Psoas muscle (tissue), 8 donors: ENCODE data around the gene REPIN1. TPM values are rescaled to one million over a fixed set of nuclear protein-coding genes. Genes with fewer than 3 reads are reported as not detected.

Experiments used
- ATAC-seq, 4 donors: fragments of 200-7000 bp; cut with Tn5 transposase; one replicate each; pipeline ENCODE4 v1.9.1; 2020; ENCODE audit warnings: moderate library complexity in 3 of 4, mild to moderate bottlenecking in 2 of 4
- DNase-seq, 2 donors: peaks; one replicate each; pipeline ENCODE4 v3.0.0-alpha.2; 2020
- H3K27ac ChIP-seq: fragments of 200-600 bp; one replicate; pipeline ENCODE4 v1.8.0; 2022
- H3K27me3 ChIP-seq, 3 donors: fragments of 200-600 bp in 1 of 3; one replicate each; pipeline versions ENCODE4 v1.6.1 to v1.8.0; 2013 to 2022; ENCODE audit warnings: low read length in 2 of 3, mild to moderate bottlenecking in 2 of 3, moderate library complexity in 1 of 3; ENCODE audit not compliant: insufficient read depth in 3 of 3
- H3K36me3 ChIP-seq, 2 donors: fragments of 200-600 bp in 1 of 2; one replicate each; pipeline versions ENCODE4 v1.6.1 to v1.8.0; 2013 to 2022; ENCODE audit warnings: low read depth in 1 of 2, mild to moderate bottlenecking in 1 of 2, moderate library complexity in 1 of 2; ENCODE audit not compliant: insufficient read depth in 1 of 2
- H3K4me1 ChIP-seq: fragments of 200-600 bp; one replicate; pipeline ENCODE4 v1.8.0; 2022
- H3K4me3 ChIP-seq: fragments of 200-600 bp; one replicate; pipeline ENCODE4 v1.8.0; 2022; ENCODE audit warnings: mild to moderate bottlenecking
- H3K9me3 ChIP-seq: fragments of 200-600 bp; one replicate; pipeline ENCODE4 v1.8.0; 2022
- CTCF ChIP-seq: fragments of 200-600 bp; IDR thresholded peaks from one replicate; pipeline ENCODE4 v1.8.0; 2022; ENCODE audit warnings: antibody characterized with exemption
- WGBS, 3 donors: extraction: QIAGEN DNeasy Blood & Tissue Kit; methylation state at CpG; one replicate each; pipeline versions ENCODE4 v1.1.6 to v1.1.7; 2013; 5-methylcytosine and 5-hydroxymethylcytosine counted together
- intact Hi-C, 2 donors: fragments of 100-400 bp; cut with DNase I; formaldehyde crosslinking; loops; one replicate each; pipeline versions ENCODE4 v1.11.0 to v1.14.2; 2022
- polyA plus RNA-seq, 3 donors: library from polyadenylated mRNA; stranded (reverse); fragments of 200-250 nt; gene quantifications; one replicate each; pipeline ENCODE4 v1.2.3, GENCODE V29; 2013
- total RNA-seq, 4 donors: library from RNA; stranded (reverse); fragmentation: NEBNext Ultra II Directional in 2 of 4; extraction: Animal tissue kit (Norgen Biotek cat#: 25700) in 2 of 4; gene quantifications; one replicate each; pipeline versions ENCODE4 v1.2.1 to v1.2.4, GENCODE V29; 2021 to 2023
- donor health status: healthy with polysubstance abuse.
- donor health status: DM: no; HTN: no; CAD: no; lungs with moderate emphysema.
- donor health status: Bipolar disorder and iron deficiency.
- donor health status: healthy.
- donor health status: DM: yes; HTN: yes; CAD: no.
- donor health status: DM: no; HTN: no; CAD: no.
- donor health status: DM: no; HTN: no; CAD: no.
- donor health status: DM: yes; HTN: yes; CAD: no.

REPIN1 gene
- total and polyA plus RNA-seq, 7 donors = 80.2 to 212 (median 129) TPM

DNA sequence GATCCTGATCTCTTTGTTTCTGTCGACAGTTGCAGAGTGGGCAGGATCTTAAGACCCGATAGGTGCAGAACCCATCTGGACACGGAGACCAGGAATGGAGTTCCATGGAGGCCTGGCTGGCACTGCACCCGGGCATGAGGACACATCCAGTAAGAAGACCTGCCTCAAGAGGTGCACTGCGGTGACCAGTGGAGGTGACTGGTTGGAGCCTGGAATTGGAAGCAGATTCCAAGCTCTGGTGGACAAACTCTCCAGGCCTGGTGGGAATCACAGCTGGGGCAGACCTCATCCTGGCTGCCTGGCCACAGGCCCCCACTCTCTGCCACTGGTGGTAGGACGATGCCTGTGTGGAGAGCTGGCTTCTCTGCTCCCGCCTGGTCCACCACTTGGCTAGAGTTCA, 41.5 kb downstream of the REPIN1 start:
- Histone ChIP-seq H3K4me1 (no peaks in the 10 kb centered on the region), H3K27me3 (no peaks in the 10 kb centered on the region), H3K27ac (no peak overlapping the region), H3K4me3 (no peak overlapping the region), H3K9me3 (no peaks in the 10 kb centered on the region), H3K36me3 (peaks cover 0 to 4% of the 10 kb centered on the region in 2 donors)
- 85 to 91% (median 90%) methylated on average over 7 of the region's 7 CpGs for WGBS, 3 donors
- ATAC-seq (no peak), DNase-seq (peak in 1 of 2 donors; percentile 37)
- intact Hi-C loops = no loop called here
- TF ChIP-seq CTCF = no peak

DNA sequence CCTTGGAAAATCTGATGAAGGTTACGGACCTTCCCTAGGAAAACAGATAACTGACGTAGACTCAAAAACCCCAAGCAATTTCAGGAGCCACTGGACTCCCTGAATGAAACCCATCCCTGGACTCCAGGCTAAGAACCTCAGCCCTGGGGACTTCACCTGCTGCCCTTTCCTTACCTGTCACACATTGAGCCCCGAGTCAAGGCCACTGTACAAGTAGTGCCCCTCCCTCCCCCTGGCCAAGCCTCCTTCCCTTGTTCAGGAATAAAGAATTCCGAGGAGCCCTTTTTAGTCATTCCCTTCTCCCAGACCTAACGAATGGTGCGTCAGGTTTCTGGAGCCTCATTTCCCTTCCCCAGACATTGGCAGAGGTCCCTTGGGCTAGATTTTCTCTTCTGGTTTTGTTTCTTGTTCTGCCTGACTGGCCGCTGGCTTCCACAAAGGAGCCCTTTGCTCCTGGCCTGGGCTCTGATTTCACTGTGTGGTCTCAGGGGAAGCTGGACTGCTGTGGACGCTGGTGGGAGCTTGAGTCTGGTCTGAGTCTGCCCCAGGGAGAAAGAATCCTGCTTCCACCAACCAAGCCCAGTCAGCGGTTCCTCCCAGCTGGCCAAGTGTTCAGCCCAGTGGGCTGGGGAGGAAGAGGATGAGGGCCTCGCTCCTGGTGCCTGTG, 42.2 kb downstream of the REPIN1 start:
- H3K4me1 ChIP-seq = no peaks in the 10 kb centered on the region
- no peak overlapping the region for H3K4me3 ChIP-seq
- ATAC-seq (no peak), DNase-seq (peak in 1 of 2 donors; percentile 48)
- H3K27me3 ChIP-seq = no peaks in the 10 kb centered on the region
- WGBS, 3 donors = 72 to 76% (median 74%) methylated on average over 10 of the region's 10 CpGs
- H3K27ac ChIP-seq = no peak overlapping the region
- peaks cover 0 to 4% of the 10 kb centered on the region in 2 donors for H3K36me3 ChIP-seq
- no peak for TF ChIP-seq CTCF
- H3K9me3 ChIP-seq = no peaks in the 10 kb centered on the region
- intact Hi-C loops = no loop called here

DNA sequence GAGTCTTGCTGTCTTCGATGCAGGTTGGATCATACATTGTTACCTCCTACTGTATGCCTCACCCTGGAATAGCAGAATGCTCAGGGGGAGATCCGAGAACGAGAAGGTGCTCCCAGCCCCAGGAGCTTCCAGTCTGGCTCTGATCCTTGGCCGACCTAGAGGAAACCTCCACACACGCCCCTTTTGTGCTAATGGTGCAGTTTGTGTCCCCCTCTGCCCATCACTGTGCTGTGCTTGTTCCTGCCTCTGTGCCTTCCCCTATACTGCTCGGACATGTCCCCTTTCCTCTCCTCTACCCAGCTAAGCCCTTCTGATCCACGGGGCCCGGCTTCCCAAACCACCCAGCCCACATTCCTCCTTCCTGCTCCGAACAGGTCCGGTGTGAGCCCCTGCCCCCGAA, 43.0 kb downstream of the REPIN1 start:
- 78 to 82% (median 78%) methylated on average over 11 of the region's 11 CpGs for WGBS, 3 donors
- Histone ChIP-seq H3K36me3 (peaks cover 0 to 4% of the 10 kb centered on the region in 2 donors), H3K4me1 (no peaks in the 10 kb centered on the region), H3K27me3 (no peaks in the 10 kb centered on the region), H3K9me3 (no peaks in the 10 kb centered on the region), H3K4me3 (no peak overlapping the region), H3K27ac (no peak overlapping the region)
- DNase-seq (peak in 1 of 2 donors; percentile 30), ATAC-seq (no peak)
- no peak for TF ChIP-seq CTCF
- intact Hi-C loops = no loop called here

DNA sequence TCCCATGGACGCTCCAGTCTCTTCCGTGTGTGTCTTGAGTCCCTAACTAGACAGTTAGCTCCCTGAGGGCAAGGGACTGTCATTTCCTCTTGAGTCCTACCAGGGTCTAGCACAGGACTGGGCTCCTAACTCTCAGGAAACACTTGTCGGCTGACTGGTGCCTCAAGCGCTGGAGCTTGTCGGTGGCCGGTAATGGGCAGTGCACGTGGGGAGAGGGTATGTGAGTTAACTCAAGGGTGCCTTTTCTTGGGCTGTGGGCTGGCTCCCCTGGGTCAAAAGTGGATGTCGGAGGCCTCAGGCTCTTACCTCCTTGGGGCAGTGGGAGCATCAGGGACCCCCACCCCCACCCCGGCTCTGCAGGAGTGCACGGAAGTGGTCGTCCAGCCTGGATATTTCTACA, 43.4 kb downstream of the REPIN1 start:
- DNase-seq (peak in 1 of 2 donors; percentile 28), ATAC-seq (no peak)
- no peaks in the 10 kb centered on the region for H3K9me3 ChIP-seq
- no peaks in the 10 kb centered on the region for H3K27me3 ChIP-seq
- no peak for TF ChIP-seq CTCF
- H3K4me3 ChIP-seq = no peak overlapping the region
- peaks cover 0 to 4% of the 10 kb centered on the region in 2 donors for H3K36me3 ChIP-seq
- WGBS, 3 donors = 87 to 90% (median 88%) methylated on average over 11 of the region's 11 CpGs
- intact Hi-C loops = no loop called here
- no peak overlapping the region for H3K27ac ChIP-seq
- H3K4me1 ChIP-seq = no peaks in the 10 kb centered on the region
